Nephron (organoid): ENCODE data around the gene SELENON.
A peak's percentile ranks its signal among the peaks of the same experiment; 100 is the strongest.

Experiments used
- H3K27ac Mint-ChIP-seq, 3 experiments: 2 replicates each; pipeline ENCODE4 v1.8.0; 2020; ENCODE audit warnings: mixed read lengths in 3 of 3, mild to moderate bottlenecking in 2 of 3, moderate library complexity in 1 of 3
- H3K27me3 Mint-ChIP-seq: 2 replicates; pipeline ENCODE4 v1.8.0; 2021; ENCODE audit warnings: low read depth, mild to moderate bottlenecking, moderate library complexity, mixed read lengths
- H3K36me3 Mint-ChIP-seq: 2 replicates; pipeline ENCODE4 v1.8.0; 2020; ENCODE audit warnings: low read depth, mixed read lengths
- H3K4me1 Mint-ChIP-seq: 2 replicates; pipeline ENCODE4 v1.8.0; 2020; ENCODE audit warnings: mixed read lengths
- H3K4me3 Mint-ChIP-seq, 3 experiments: 2 replicates each; pipeline ENCODE4 v1.8.0; 2020; ENCODE audit warnings: mild to moderate bottlenecking in 3 of 3, mixed read lengths in 3 of 3, moderate library complexity in 2 of 3
- H3K9me3 Mint-ChIP-seq: 2 replicates; pipeline ENCODE4 v1.8.0; 2020; ENCODE audit warnings: mixed read lengths
- TF ChIP-seq, protein P1 (sequence below), 3 experiments: fragments of 200-600 bp; sonication (generic); IDR thresholded peaks; one replicate each; pipeline ENCODE4 v1.5.0; 2021; ENCODE audit warnings: antibody characterized with exemption in 3 of 3; ENCODE audit not compliant: unreplicated experiment in 3 of 3

The SELENON gene

DNA sequence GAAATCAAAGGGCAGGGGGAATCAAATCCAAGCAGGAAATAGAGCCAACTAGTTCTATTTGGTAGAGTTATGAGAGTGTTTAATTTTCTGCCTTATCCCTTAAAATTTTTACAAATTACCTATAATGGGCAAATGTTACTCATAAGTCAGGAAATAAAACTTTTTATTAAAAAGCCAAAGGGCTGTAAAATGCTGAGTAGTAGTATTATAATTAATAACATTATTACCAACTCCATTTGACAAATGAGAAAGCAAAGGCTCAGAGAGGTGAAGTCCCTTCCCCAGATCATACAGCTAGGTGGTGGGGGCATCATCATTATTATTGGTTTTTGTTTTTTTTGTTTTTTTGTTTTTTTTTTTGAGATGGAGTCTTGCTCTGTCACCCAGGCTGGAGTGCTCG lies 3.4 kb downstream of the SELENON start:
- H3K4me3 Mint-ChIP-seq: no peak overlapping the region
- TF ChIP-seq, protein P1, sequence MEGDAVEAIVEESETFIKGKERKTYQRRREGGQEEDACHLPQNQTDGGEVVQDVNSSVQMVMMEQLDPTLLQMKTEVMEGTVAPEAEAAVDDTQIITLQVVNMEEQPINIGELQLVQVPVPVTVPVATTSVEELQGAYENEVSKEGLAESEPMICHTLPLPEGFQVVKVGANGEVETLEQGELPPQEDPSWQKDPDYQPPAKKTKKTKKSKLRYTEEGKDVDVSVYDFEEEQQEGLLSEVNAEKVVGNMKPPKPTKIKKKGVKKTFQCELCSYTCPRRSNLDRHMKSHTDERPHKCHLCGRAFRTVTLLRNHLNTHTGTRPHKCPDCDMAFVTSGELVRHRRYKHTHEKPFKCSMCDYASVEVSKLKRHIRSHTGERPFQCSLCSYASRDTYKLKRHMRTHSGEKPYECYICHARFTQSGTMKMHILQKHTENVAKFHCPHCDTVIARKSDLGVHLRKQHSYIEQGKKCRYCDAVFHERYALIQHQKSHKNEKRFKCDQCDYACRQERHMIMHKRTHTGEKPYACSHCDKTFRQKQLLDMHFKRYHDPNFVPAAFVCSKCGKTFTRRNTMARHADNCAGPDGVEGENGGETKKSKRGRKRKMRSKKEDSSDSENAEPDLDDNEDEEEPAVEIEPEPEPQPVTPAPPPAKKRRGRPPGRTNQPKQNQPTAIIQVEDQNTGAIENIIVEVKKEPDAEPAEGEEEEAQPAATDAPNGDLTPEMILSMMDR (IDR thresholded peaks at IDR 0.05; ENCODE audit: unreplicated experiment in 3 of 3): no peak
- peaks cover 5% of the 10 kb centered on the region for H3K27me3 Mint-ChIP-seq

DNA sequence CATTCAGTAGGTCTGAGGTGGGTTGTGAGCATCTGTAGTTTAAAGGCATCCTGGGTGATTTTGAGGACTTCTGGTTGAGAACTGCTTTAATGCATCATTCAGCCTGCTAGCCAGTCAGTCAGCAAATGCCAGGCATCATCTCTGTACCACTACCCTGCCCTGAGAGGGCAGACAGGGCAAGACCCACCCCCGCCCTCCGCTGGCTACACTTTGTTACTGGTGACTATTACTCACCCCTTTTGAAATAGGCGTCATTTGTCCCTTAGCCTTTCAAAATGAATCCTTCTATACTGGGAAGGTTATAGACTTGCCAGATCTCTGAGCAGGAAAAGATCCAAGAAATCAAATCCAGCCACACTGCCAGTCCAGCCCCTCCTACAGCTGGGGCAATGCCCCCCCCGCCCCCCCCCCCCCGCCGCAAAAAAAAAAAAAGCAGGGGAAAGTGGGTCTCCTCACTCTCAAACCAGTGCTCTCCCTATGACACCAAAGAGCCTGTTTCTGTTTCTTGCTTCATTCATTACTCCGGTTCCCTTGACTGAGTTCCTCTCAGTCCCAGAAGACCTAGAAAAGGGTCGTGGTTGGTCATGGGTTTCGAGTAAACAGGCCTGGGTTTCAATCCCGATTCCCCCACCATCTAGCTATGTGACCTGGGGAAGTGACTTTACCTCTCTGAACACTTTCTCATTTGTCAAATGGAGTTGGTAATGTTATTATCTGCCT lies 4.4 kb downstream of the SELENON start:
- Mint-ChIP-seq H3K27ac (no peak overlapping the region), H3K9me3 (no peaks in the 10 kb centered on the region), H3K4me3 (peak overlapping the region in 1 of 3 experiments; percentile 63), H3K36me3 (peaks cover 26% of the 10 kb centered on the region), H3K4me1 (peaks cover 38% of the 10 kb centered on the region), H3K27me3 (peaks cover 5% of the 10 kb centered on the region)
- TF ChIP-seq, protein P1 (IDR thresholded peaks at IDR 0.05; ENCODE audit: unreplicated experiment in 3 of 3): no peak

More for the DNA sequence above, 3.4 kb downstream of the SELENON start:
- H3K9me3 Mint-ChIP-seq: no peaks in the 10 kb centered on the region
- H3K4me1 Mint-ChIP-seq: peaks cover 43% of the 10 kb centered on the region
- no peak overlapping the region for H3K27ac Mint-ChIP-seq
- H3K36me3 Mint-ChIP-seq: peaks cover 21% of the 10 kb centered on the region

DNA sequence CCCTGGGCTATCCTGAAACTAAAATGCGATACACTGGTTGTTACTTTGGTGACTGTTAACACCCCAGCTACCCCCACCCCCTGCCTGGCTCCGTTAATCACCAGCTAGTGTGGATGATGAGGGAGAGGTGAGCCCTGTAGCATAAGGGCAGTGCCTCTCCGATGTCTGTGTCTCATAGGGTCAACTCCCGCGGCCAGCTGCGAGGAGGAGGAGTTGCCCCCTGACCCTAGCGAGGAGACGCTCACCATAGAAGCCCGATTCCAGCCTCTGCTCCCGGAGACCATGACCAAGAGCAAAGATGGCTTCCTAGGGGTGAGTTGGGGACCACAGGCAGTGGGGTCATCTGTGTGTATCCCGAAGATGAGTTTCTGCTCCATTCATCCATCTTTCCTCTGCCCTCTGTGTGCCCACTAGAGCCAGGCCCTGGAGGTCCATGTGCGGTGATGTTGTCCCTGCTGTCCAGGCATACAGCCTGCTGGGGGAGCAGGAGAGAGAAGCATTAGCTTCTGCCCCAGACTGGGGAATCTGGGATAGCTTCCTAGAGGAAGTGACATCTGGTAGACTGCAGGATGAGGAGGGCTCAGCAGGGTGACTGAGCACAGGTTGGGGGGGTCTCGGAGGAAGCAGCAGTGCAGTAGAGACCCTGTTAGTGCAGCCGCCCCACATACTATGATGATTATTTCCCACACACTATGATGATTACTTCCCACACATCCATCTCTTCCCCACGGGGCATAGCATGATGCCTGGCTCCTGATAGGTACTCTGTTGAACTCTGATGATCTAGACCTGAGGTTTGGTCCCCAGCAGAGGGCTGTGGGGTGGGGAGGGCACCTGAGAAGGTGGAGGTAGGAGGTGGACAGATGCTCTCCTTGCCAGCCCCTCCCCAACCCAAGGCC lies 5.2 kb downstream of the SELENON start:
- Mint-ChIP-seq H3K27me3 (peaks cover 5% of the 10 kb centered on the region), H3K9me3 (no peaks in the 10 kb centered on the region), H3K27ac (peak overlapping the region in 1 of 3 experiments; percentile 54), H3K36me3 (peaks cover 26% of the 10 kb centered on the region), H3K4me3 (no peak overlapping the region), H3K4me1 (peaks cover 38% of the 10 kb centered on the region)
- TF ChIP-seq, protein P1 (IDR thresholded peaks at IDR 0.05; ENCODE audit: unreplicated experiment in 3 of 3): no peak

GRCh38 chr1:25805863-25806225 lies 5.9 kb downstream of the SELENON start:
- Mint-ChIP-seq H3K9me3 (no peaks in the 10 kb centered on the region), H3K36me3 (peaks cover 26% of the 10 kb centered on the region)
- TF ChIP-seq, protein P1 (IDR thresholded peaks at IDR 0.05; ENCODE audit: unreplicated experiment in 3 of 3): no peak

DNA sequence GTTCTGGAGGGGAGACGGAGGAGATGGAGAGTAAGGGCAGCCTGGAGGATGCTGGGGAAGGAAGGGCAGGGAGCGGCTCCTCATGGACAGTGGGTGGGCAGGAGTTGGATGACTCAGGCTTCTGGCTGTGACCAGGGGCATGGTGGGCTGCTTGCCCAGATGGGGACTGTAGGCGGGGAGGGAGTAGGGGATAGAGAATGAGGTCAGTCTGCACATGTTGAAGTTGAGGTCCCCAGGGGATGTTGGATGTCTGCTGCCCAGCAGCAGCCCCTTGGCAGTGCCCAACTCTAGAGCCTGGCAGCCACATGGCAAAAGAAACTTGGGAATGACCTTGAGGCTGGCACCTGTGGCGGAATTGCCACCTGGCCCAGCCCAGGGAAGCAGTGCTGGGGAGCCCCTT lies 6.4 kb downstream of the SELENON start:
- Mint-ChIP-seq H3K36me3 (peaks cover 24% of the 10 kb centered on the region), H3K27me3 (peaks cover 5% of the 10 kb centered on the region), H3K27ac (peak overlapping the region in 1 of 3 experiments; percentile 54), H3K4me3 (no peak overlapping the region), H3K4me1 (peaks cover 30% of the 10 kb centered on the region), H3K9me3 (no peaks in the 10 kb centered on the region)
- TF ChIP-seq, protein P1 (IDR thresholded peaks at IDR 0.05; ENCODE audit: unreplicated experiment in 3 of 3): no peak

More at GRCh38 chr1:25805863-25806225, 5.9 kb downstream of the SELENON start:
- Mint-ChIP-seq H3K4me1 (peaks cover 34% of the 10 kb centered on the region), H3K4me3 (peak overlapping the region in 1 of 3 experiments; percentile 36), H3K27ac (peak overlapping the region in 1 of 3 experiments; percentile 54), H3K27me3 (peaks cover 5% of the 10 kb centered on the region)
